Panc1 (cell line): ENCODE data around the gene MGAT5. TPM values are rescaled to one million over a fixed set of nuclear protein-coding genes. Genes with fewer than 3 reads are reported as not detected.

Source experiments
- ATAC-seq: fragments of 200-7000 bp; cut with Tn5 transposase; 2 replicates; pipeline ENCODE4 v1.9.1; 2020; ENCODE audit warnings: mild to moderate bottlenecking, moderate library complexity
- BruUV-seq: library from RNA; stranded (reverse); fragments of 400-500 nt; replicated peaks from 2 replicates; lab custom pipeline; 2021; lab: Mats Ljungman, UMichigan
- CTCF ChIA-PET: fragments of 300-600 bp; sonication (Branson Sonifier 250); formaldehyde crosslinking; loops from one replicate; lab custom pipeline; 2022; ENCODE audit warnings: antibody characterized with exemption; lab: Charles Lee
- POLR2A ChIA-PET: fragments of 300-600 bp; sonication (Branson Sonifier 250); formaldehyde crosslinking; loops from one replicate; lab custom pipeline; 2022; ENCODE audit warnings: antibody characterized with exemption; lab: Charles Lee
- DNase-seq: peaks from one replicate; pipeline ENCODE4 v3.0.0-alpha.2; 2010; ENCODE audit warnings: low read depth, low spot score
- H3K27ac ChIP-seq: 2 replicates; pipeline ENCODE4 v1.5.1; 2011; ENCODE audit warnings: mild to moderate bottlenecking, low read length, inconsistent platforms
- H3K27me3 ChIP-seq: fragments of 200-500 bp; sonication (Bioruptor generic); 2 replicates; pipeline ENCODE4 v1.6.0; 2014; ENCODE audit warnings: low read length, inconsistent platforms; ENCODE audit not compliant: control insufficient read depth, insufficient read depth
- H3K36me3 ChIP-seq: fragments of 200-500 bp; sonication (Bioruptor generic); 2 replicates; pipeline ENCODE4 v1.5.1; 2014; ENCODE audit warnings: inconsistent platforms, mild to moderate bottlenecking, low read length, moderate library complexity; ENCODE audit not compliant: control insufficient read depth, insufficient read depth
- H3K4me1 ChIP-seq: 2 replicates; pipeline ENCODE4 v1.5.1; 2011; ENCODE audit warnings: inconsistent platforms, mild to moderate bottlenecking, low read length, moderate library complexity; ENCODE audit not compliant: control insufficient read depth, insufficient read depth
- H3K4me3 ChIP-seq, 2 experiments: 2 replicates each; pipeline ENCODE4 v1.5.1; 2011 to 2012; ENCODE audit warnings: low read depth in 2 of 2, low read length in 2 of 2, mild to moderate bottlenecking in 2 of 2, inconsistent platforms in 1 of 2, moderate library complexity in 1 of 2
- H3K9me3 ChIP-seq: fragments of 200-500 bp; sonication (Bioruptor generic); 2 replicates; pipeline ENCODE4 v1.5.1; 2014; ENCODE audit warnings: low read depth, mild to moderate bottlenecking, inconsistent platforms, low read length, moderate library complexity; ENCODE audit not compliant: control insufficient read depth, insufficient read depth
- CTCF ChIP-seq: fragments of 450-650 bp; IDR thresholded peaks from 2 replicates; pipeline ENCODE4 v1.5.1; 2017; ENCODE audit warnings: mild to moderate bottlenecking
- POLR2AphosphoS5 ChIP-seq: IDR thresholded peaks from 2 replicates; pipeline ENCODE4 v1.6.1; 2012; ENCODE audit warnings: mild to moderate bottlenecking, low read depth, low read length, moderate library complexity
- REST ChIP-seq, 2 experiments: IDR thresholded peaks; 2 replicates each; pipeline ENCODE4 v1.6.1; 2011 to 2012; ENCODE audit warnings: low read depth in 2 of 2, control low read depth in 1 of 2, low read length in 1 of 2, mild to moderate bottlenecking in 1 of 2, moderate library complexity in 1 of 2; ENCODE audit not compliant: insufficient read depth in 1 of 2
- SIN3A ChIP-seq: IDR thresholded peaks from 2 replicates; pipeline ENCODE4 v1.6.1; 2012; ENCODE audit warnings: low read depth, mild to moderate bottlenecking, low read length, moderate library complexity, borderline replicate concordance; ENCODE audit not compliant: insufficient read depth
- TCF7L2 ChIP-seq: IDR thresholded peaks from 2 replicates; pipeline ENCODE4 v1.6.1; 2011; ENCODE audit warnings: mild to moderate bottlenecking, low read depth, low read length, inconsistent platforms
- in situ Hi-C: cut with HindIII; loops from 2 replicates; pipeline ENCODE4 v1.10.0; 2016; ENCODE audit warnings: low sequenced_read_pairs, low pct_unique_long_range_greater_than_20kb
- intact Hi-C: fragments of 100-400 bp; cut with micrococcal nuclease; formaldehyde crosslinking; loops from one replicate; pipeline ENCODE4 v1.10.0; 2022; ENCODE audit not compliant: unreplicated experiment
- total RNA-seq: library from RNA; stranded (reverse); gene quantifications from one replicate; pipeline ENCODE4 v1.2.1, GENCODE V29; 2021; ENCODE audit not compliant: unreplicated experiment

The MGAT5 gene
- total RNA-seq, 1 experiment from 2014 or later, result 22.1 TPM

GRCh38 chr2:134259571-134259970, 5.7 kb downstream of the MGAT5 start:
- H3K36me3 ChIP-seq, result no peaks in the 10 kb centered on the region
- no peaks in the 10 kb centered on the region for H3K9me3 ChIP-seq
- TF ChIP-seq SIN3A, result no peak
- no peak for TF ChIP-seq CTCF
- TF ChIP-seq REST (IDR thresholded peaks at IDR 0.05; ENCODE audit: insufficient read depth in 1 of 2, low read depth in 2 of 2, low read length in 1 of 2), result no peak
- no peak for TF ChIP-seq POLR2AphosphoS5
- TF ChIP-seq TCF7L2, result no peak
- no peak for ATAC-seq
- ChIA-PET POLR2A (no interaction called here), CTCF (no interaction called here)
- no TSS peak for BruUV-seq
- no peaks in the 10 kb centered on the region for H3K27me3 ChIP-seq
- H3K4me3 ChIP-seq, result no peak overlapping the region
- H3K4me1 ChIP-seq, result no peaks in the 10 kb centered on the region
- intact Hi-C loops (no loop called here), in situ Hi-C loops (no loop called here)
- H3K27ac ChIP-seq, result no peak overlapping the region
- no peak for DNase-seq

GRCh38 chr2:134259994-134260393, 6.1 kb downstream of the MGAT5 start:
- ATAC-seq, result no peak
- H3K36me3 ChIP-seq, result no peaks in the 10 kb centered on the region
- H3K27me3 ChIP-seq, result no peaks in the 10 kb centered on the region
- H3K9me3 ChIP-seq, result no peaks in the 10 kb centered on the region
- H3K4me1 ChIP-seq, result no peaks in the 10 kb centered on the region
- no peak for DNase-seq
- H3K4me3 ChIP-seq, result no peak overlapping the region
- BruUV-seq, result no TSS peak
- TF ChIP-seq SIN3A (no peak), POLR2AphosphoS5 (no peak), REST (IDR thresholded peaks at IDR 0.05; ENCODE audit: insufficient read depth in 1 of 2, low read depth in 2 of 2, low read length in 1 of 2) (no peak)
- CTCF ChIA-PET, result interaction anchor here (0.7 kb wide), 1 partner anchor 444 kb away, joined by 5 read pairs; no protein-coding TSS in a partner anchor
- POLR2A ChIA-PET, result no interaction called here
- H3K27ac ChIP-seq, result no peak overlapping the region
- intact Hi-C loops, result no loop called here
- in situ Hi-C loops, result no loop called here
